Measurements from ENCODE around the gene KIF16B. TPM values are rescaled to one million over a fixed set of nuclear protein-coding genes. Genes with fewer than 3 reads are reported as not detected.
"Not testable (repeated sequence)": the region's sequence is repeated elsewhere in the genome, so short reads cannot be mapped to it uniquely, and the experiment has no call there.

Gene KIF16B
- total RNA-seq, 1 donor from 2014 or later: 8.1 TPM

DNA sequence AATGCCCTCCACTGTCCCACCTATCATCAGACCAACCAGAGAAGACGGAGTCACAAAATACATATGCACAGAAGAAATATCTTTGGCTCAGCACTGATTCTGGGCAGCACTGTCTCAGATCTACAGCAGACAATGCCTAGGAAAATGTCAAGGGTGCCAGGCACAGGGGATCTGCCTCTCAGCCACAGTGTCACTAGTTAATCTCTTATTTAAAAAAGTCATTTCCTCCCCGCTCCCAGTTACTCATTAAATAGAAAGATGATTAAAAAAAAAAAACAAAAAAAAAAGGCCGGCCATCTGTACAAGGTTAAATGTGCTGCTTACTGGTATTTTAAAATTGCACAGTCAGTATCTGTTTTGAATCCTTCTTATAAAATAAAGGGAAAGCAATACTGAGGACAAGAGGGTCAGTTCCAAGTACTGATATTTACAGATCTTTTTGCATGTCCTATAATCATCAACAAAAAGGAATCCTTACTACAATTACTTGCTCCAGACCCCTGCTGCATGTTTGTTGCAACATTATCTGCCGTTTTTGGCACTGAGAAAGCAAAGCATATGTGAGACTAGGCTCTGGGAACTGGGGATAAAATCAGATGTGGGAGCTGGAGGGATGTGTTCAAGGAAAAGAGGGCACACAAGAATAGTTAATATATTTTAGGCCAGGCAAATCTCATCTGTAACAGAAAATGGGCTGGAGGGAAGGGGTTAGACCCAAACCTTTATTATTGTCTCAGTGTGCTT, 299.3 kb downstream of the KIF16B start:
- Mint-ChIP-seq H3K4me3 (no peak overlapping the region), H3K4me1 (ENCODE audit: low read depth) (no peaks in the 10 kb centered on the region), H3K36me3 (ENCODE audit: low read depth) (no peaks in the 10 kb centered on the region), H3K9me3 (no peaks in the 10 kb centered on the region), H3K27ac (no peak overlapping the region), H3K27me3 (ENCODE audit: insufficient read depth) (no peaks in the 10 kb centered on the region)
- intact Hi-C loops (cut with micrococcal nuclease): no loop called here
- DNase-seq (ENCODE audit: low spot score): no peak

DNA sequence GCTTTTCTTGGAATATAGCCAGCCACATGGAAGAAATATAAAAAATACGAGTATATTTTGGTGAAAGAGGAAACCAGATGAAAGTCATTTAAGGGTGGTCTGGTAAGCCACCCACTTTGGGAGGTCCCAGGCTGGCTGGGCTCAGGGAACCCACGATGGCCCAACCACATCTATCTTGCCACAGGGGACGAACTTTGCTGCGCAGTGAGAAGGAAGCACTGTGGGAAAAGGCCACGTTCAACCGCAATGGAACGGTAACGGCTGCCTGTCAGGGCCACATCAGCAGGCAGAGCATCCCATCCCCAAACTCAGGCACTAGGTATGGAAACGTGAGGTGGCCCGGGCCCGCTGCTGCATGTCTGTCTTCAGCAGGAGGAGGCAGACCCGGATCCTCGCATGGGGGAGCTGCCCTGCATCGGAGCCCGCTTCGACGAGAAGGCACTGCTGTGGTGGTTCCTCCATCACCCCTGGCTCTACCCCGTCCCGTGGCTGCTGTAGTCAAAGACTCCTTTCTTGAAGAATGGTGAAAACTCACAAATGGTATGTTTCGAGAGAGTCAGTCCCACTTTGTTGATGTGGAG, 300.4 kb downstream of the KIF16B start:
- H3K9me3 Mint-ChIP-seq: no peaks in the 10 kb centered on the region
- no peaks in the 10 kb centered on the region for H3K36me3 Mint-ChIP-seq (ENCODE audit: low read depth)
- intact Hi-C loops (cut with micrococcal nuclease): no loop called here
- H3K4me1 Mint-ChIP-seq (ENCODE audit: low read depth): no peaks in the 10 kb centered on the region
- no peaks in the 10 kb centered on the region for H3K27me3 Mint-ChIP-seq (ENCODE audit: insufficient read depth)
- no peak for DNase-seq (ENCODE audit: low spot score)
- H3K27ac Mint-ChIP-seq: no peak overlapping the region
- no peak overlapping the region for H3K4me3 Mint-ChIP-seq

DNA sequence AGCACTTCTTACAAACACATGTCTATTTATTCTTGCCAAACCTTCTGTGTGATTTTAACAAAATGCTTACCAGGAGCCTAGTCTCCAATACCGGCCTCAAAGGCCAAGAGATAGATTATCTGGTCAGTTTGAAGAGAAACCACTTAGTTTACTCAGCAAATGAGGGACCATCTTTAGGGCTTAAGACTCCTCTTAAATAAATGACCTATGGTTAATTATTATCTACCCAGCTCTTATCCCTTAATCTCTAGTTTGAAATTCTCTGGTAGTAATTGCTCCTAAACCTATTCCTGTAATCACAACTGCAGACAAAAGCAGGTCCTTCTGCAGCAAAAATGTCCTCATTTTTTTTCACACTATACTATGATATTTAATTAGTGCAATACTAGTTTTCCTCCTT, 301.8 kb downstream of the KIF16B start:
- Mint-ChIP-seq H3K27me3 (ENCODE audit: insufficient read depth) (no peaks in the 10 kb centered on the region), H3K36me3 (ENCODE audit: low read depth) (no peaks in the 10 kb centered on the region), H3K9me3 (peaks cover 10% of the 10 kb centered on the region), H3K4me1 (ENCODE audit: low read depth) (no peaks in the 10 kb centered on the region), H3K27ac (no peak overlapping the region), H3K4me3 (no peak overlapping the region)
- DNase-seq (ENCODE audit: low spot score): no peak
- intact Hi-C loops (cut with micrococcal nuclease): no loop called here

DNA sequence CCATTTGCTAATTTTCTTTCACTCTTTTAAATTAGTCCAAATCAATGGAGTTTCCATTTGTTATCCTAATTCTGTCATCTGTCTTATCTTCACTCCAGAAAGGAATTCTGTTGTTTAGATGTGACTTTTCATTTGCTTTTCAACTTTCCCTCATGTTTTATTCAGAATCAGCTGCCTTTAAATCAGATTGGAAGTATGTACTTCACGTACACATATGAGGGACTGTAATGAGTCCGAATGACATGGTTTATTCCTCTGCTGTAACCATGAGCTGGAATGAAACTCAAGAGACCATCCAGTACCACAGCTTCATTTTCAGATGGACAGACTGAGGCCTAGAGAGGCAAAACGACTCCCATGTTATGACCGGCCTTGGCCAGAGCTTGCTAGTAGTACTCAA, 302.3 kb downstream of the KIF16B start:
- Mint-ChIP-seq H3K27me3 (ENCODE audit: insufficient read depth) (no peaks in the 10 kb centered on the region), H3K36me3 (ENCODE audit: low read depth) (no peaks in the 10 kb centered on the region), H3K27ac (no peak overlapping the region), H3K9me3 (peaks cover 14% of the 10 kb centered on the region), H3K4me1 (ENCODE audit: low read depth) (no peaks in the 10 kb centered on the region), H3K4me3 (no peak overlapping the region)
- intact Hi-C loops (cut with micrococcal nuclease): no loop called here
- DNase-seq (ENCODE audit: low spot score): no peak

DNA sequence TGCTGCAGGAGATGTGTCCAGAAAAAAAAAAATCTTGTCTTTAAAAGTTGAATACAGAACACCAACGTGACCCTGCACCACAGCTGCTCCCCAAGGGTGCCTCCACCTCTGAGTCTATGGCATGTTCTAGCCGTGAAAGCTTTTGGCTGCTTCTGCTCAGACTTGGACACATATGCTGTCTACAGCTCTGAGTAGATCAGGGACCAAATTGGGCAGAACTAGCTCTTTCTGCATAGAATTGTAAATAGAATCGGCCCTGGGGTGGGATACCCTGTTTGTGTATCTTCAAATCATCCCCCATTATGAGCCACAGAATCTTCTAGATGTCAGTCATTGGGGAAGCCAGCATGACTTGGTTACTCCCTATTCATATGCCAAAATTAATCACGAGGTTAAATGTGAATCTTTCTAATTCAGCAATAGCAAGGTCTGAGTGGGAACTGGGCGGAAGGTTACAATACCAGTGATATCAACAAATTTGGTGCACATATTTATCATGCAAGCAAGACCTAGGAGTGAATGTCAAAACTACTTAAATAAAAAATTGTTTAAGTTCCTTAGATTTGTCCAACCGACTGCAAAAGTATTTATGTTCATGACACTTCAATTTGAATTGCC, 302.8 kb downstream of the KIF16B start:
- Mint-ChIP-seq H3K4me3 (no peak overlapping the region), H3K27me3 (ENCODE audit: insufficient read depth) (no peaks in the 10 kb centered on the region), H3K9me3 (peaks cover 20% of the 10 kb centered on the region), H3K36me3 (ENCODE audit: low read depth) (no peaks in the 10 kb centered on the region), H3K4me1 (ENCODE audit: low read depth) (no peaks in the 10 kb centered on the region), H3K27ac (no peak overlapping the region)
- intact Hi-C loops (cut with micrococcal nuclease): no loop called here
- no peak for DNase-seq (ENCODE audit: low spot score)

DNA sequence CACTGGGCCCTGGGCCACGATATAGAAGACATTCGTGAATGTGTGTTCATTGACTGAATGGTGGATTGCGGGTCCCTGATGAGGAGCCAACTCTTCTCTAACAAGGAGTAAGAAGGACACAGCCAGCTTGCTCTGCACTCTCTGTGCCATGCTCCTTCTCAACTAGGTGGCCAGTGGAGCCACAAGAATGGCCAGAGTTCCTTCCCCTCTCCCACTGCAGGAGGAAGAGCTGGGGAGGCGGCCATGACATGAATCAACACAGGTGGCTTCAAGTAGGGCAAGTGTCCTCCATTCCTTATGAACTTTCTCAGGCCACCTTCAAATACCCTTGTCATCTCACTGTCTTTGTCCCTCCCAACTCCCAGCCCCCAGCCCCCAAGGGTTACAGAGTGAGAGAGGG, 305.7 kb downstream of the KIF16B start:
- DNase-seq (ENCODE audit: low spot score): no peak
- no peak overlapping the region for H3K27ac Mint-ChIP-seq
- no peaks in the 10 kb centered on the region for H3K36me3 Mint-ChIP-seq (ENCODE audit: low read depth)
- intact Hi-C loops (cut with micrococcal nuclease): no loop called here
- H3K4me3 Mint-ChIP-seq: no peak overlapping the region
- peaks cover 20% of the 10 kb centered on the region for H3K9me3 Mint-ChIP-seq
- H3K4me1 Mint-ChIP-seq (ENCODE audit: low read depth): no peaks in the 10 kb centered on the region
- no peaks in the 10 kb centered on the region for H3K27me3 Mint-ChIP-seq (ENCODE audit: insufficient read depth)

DNA sequence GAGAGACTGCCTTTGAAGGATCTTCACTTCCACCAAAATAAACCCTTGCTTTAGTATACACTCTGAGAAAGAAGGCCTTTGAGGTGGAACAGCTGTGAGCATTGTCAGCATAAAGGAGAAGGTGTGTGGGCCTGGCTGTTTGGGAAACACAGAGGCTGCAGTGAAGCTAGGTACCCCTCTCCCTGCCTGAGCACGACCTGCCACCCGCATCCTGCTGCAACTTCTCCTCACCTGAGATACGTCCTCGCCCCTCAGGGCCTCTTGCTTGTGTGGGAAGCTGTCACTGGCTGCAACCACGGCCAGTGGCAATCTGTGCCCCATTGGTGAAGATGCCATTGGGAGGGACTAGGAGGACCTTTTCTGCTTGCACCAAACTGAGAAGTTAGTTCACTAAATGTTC, 307.9 kb downstream of the KIF16B start:
- H3K4me1 Mint-ChIP-seq (ENCODE audit: low read depth): no peaks in the 10 kb centered on the region
- no peak for DNase-seq (ENCODE audit: low spot score)
- no peaks in the 10 kb centered on the region for H3K27me3 Mint-ChIP-seq (ENCODE audit: insufficient read depth)
- H3K9me3 Mint-ChIP-seq: peaks cover 22% of the 10 kb centered on the region
- H3K36me3 Mint-ChIP-seq (ENCODE audit: low read depth): no peaks in the 10 kb centered on the region
- intact Hi-C loops (cut with micrococcal nuclease): no loop called here
- H3K4me3 Mint-ChIP-seq: no peak overlapping the region
- no peak overlapping the region for H3K27ac Mint-ChIP-seq

DNA sequence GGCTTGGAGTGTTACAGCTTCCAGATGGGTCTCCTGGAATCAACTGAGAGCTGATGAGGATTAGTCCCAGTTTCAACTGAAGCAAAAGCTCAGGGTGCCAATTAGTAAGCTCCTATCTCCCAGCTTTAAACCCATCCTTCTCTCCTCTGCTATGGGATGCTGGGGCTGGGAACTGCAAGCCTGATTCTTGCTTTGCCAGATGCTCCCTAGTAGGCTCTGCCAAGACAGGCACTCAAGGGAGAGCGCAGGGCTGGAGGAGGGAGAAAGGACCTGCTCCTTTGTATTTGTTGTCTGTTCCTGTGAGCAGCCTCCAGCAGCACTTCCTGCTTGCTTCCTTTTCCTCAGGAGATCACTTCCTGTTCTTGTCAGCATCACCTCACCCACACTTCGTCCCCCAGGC, 309.7 kb downstream of the KIF16B start:
- Mint-ChIP-seq H3K36me3 (ENCODE audit: low read depth) (no peaks in the 10 kb centered on the region), H3K4me3 (no peak overlapping the region), H3K4me1 (ENCODE audit: low read depth) (no peaks in the 10 kb centered on the region), H3K27ac (no peak overlapping the region), H3K27me3 (ENCODE audit: insufficient read depth) (no peaks in the 10 kb centered on the region), H3K9me3 (peaks cover 24% of the 10 kb centered on the region)
- no peak for DNase-seq (ENCODE audit: low spot score)
- intact Hi-C loops (cut with micrococcal nuclease): no loop called here

DNA sequence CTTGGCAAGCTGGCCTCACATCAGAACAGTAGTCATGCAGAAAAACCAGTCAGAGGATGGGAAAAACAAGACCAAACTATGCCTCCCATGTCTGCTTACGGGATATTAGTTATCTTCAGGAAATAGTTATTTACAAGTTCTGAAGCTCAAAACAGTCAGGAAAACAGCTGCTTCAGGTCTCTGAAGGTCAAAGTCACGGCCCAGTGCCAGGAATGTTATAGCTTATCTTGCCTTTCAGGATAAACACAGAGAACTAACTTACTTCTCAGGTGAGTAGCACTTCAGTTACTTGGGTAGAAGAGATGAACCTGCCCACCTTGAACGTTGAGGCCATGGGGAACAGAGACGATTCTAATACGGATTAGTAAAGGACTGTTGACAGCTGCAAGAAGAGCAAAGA, 310.7 kb downstream of the KIF16B start:
- Mint-ChIP-seq H3K4me3 (no peak overlapping the region), H3K9me3 (peaks cover 24% of the 10 kb centered on the region), H3K27ac (no peak overlapping the region), H3K36me3 (ENCODE audit: low read depth) (no peaks in the 10 kb centered on the region), H3K4me1 (ENCODE audit: low read depth) (no peaks in the 10 kb centered on the region), H3K27me3 (ENCODE audit: insufficient read depth) (no peaks in the 10 kb centered on the region)
- intact Hi-C loops (cut with micrococcal nuclease): no loop called here
- no peak for DNase-seq (ENCODE audit: low spot score)

DNA sequence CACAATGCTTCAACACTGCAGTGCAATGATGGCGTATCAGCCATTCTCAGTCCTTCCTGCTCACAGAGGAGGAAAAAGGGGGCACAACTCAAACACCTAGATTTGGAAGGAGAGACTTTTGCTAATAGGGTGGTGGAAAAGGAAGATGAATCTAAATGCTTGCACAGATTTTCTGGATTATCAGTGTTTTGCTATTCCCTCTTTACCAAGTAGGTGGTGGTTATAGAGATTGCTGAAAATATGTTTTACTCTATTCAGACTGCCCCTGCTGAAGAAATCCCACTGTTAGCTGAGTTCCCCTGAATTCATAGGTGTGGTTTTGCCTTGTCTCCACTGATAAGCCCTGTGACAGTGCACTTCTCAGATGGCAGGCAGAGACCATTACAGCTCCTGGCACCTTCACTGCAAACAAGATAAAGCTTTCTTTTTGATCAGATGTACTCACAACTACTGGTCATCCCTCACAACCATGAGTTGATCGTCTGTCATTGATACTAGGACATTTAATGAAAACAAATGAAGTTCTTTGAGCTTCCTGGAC, 311.4 kb downstream of the KIF16B start:
- intact Hi-C loops (cut with micrococcal nuclease): no loop called here
- no peak for DNase-seq (ENCODE audit: low spot score)
- H3K4me1 Mint-ChIP-seq (ENCODE audit: low read depth): no peaks in the 10 kb centered on the region
- no peaks in the 10 kb centered on the region for H3K36me3 Mint-ChIP-seq (ENCODE audit: low read depth)
- H3K9me3 Mint-ChIP-seq: peaks cover 18% of the 10 kb centered on the region
- no peaks in the 10 kb centered on the region for H3K27me3 Mint-ChIP-seq (ENCODE audit: insufficient read depth)
- H3K4me3 Mint-ChIP-seq: no peak overlapping the region
- H3K27ac Mint-ChIP-seq: no peak overlapping the region

DNA sequence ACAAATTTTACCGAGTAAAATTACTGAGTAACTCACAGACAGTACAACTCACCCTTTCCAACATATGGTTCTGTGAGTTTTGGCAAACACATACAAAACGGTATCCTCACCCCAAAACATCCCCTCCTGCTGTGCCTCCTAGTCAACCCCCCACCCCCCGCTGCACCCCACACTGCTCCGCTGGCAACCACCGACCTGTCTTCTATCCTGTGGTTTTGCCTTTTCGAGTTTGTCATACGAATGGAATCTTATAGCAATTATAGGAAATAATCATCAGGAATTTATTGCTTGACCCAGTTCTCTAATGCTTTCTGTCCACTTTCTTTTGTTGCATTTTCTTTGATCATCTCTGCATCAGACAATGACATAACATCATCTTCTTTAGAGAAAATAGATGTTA, 312.3 kb downstream of the KIF16B start:
- Mint-ChIP-seq H3K4me1 (ENCODE audit: low read depth) (no peaks in the 10 kb centered on the region), H3K27me3 (ENCODE audit: insufficient read depth) (peaks cover 2% of the 10 kb centered on the region), H3K27ac (no peak overlapping the region), H3K36me3 (ENCODE audit: low read depth) (no peaks in the 10 kb centered on the region), H3K4me3 (no peak overlapping the region), H3K9me3 (peaks cover 9% of the 10 kb centered on the region)
- DNase-seq (ENCODE audit: low spot score): no peak
- intact Hi-C loops (cut with micrococcal nuclease): no loop called here

DNA sequence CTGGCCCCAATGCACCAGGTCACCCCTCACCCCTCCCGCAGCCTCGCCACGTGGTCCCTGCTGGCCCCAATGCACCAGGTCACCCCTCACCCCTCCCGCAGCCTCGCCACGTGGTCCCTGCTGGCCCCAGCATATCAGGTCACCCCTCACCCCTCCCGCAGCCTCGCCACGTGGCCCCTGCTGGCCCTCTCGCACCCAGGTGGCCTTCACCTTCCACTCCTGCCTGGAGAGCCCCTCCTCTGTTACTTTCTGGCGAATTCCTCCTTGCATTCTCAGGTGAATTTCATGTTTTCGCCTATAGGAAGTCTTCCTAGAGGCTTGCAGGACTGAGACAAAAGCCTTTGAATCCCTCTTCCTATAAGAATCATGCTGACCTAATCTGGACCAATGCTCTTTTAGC, 313.1 kb downstream of the KIF16B start:
- H3K4me3 Mint-ChIP-seq; H3K27ac Mint-ChIP-seq; H3K36me3 Mint-ChIP-seq (ENCODE audit: low read depth); intact Hi-C loops (cut with micrococcal nuclease); DNase-seq (ENCODE audit: low spot score); H3K9me3 Mint-ChIP-seq; H3K27me3 Mint-ChIP-seq (ENCODE audit: insufficient read depth); H3K4me1 Mint-ChIP-seq (ENCODE audit: low read depth): not testable (repeated sequence)

DNA sequence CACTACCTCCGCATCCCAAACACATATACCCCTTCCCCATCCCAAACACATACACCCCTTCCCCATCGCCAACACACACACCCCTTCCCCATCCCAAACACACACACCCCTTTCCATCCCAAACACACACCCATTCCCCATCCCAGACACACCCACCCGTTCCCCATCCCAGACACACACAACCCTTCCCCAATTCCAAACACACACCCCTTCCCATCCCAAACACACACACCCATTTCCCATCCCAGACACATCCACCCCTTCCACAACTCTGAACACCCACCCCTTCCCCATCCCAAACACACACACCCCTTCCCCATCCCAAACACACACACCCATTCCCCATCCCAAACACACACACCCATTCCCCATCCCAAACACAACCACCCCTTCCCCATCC, 314.5 kb downstream of the KIF16B start:
- intact Hi-C loops (cut with micrococcal nuclease): no loop called here
- DNase-seq (ENCODE audit: low spot score): no peak
- no peak overlapping the region for H3K4me3 Mint-ChIP-seq
- H3K27ac Mint-ChIP-seq: no peak overlapping the region
- no peaks in the 10 kb centered on the region for H3K4me1 Mint-ChIP-seq (ENCODE audit: low read depth)
- no peaks in the 10 kb centered on the region for H3K36me3 Mint-ChIP-seq (ENCODE audit: low read depth)
- peaks cover 2% of the 10 kb centered on the region for H3K27me3 Mint-ChIP-seq (ENCODE audit: insufficient read depth)
- peaks cover 4% of the 10 kb centered on the region for H3K9me3 Mint-ChIP-seq

All from activated T-helper 1 cell treated with anti-CD3 and anti-CD28 coated beads, Interleukin-12 subunit alpha, Interleukin-12 subunit beta, Interleukin-2, Interleukin-4 antibody, amounts not matched to agents 30 ng/mL and 10 ng/mL and 1 ng/mL, durations not matched to agents 14 hours and 24 hours and 36 hours (primary cell).